Measurements from ENCODE around the gene CDSN. TPM values are rescaled to one million over a fixed set of nuclear protein-coding genes. Genes with fewer than 3 reads are reported as not detected.

Gene CDSN
- total RNA-seq, 1 donor from 2014 or later, result not detected

- TF ChIP-seq CTCF (conservative IDR thresholded peaks at IDR 0.05), result peak; percentile 84
- Mint-ChIP-seq H3K27ac (ENCODE audit: unreplicated experiment) (no peak overlapping the region), H3K27me3 (ENCODE audit: low read depth) (no peaks in the 10 kb centered on the region), H3K4me3 (no peak overlapping the region), H3K9me3 (no peaks in the 10 kb centered on the region), H3K36me3 (ENCODE audit: low read depth) (no peaks in the 10 kb centered on the region), H3K4me1 (peaks cover 10% of the 10 kb centered on the region)
- peak; percentile 90 for DNase-seq (ENCODE audit: low read depth, low spot score)
Observed at GRCh38 chr6:31087494-31088089, 32.7 kb downstream of the CDSN start.

GRCh38 chr6:31086788-31087440 is 33.3 kb downstream of the CDSN start:
- peaks cover 10% of the 10 kb centered on the region for H3K4me1 Mint-ChIP-seq
- H3K27me3 Mint-ChIP-seq (ENCODE audit: low read depth), result no peaks in the 10 kb centered on the region
- H3K4me3 Mint-ChIP-seq, result no peak overlapping the region
- TF ChIP-seq CTCF (conservative IDR thresholded peaks at IDR 0.05), result no peak
- no peaks in the 10 kb centered on the region for H3K36me3 Mint-ChIP-seq (ENCODE audit: low read depth)
- H3K27ac Mint-ChIP-seq (ENCODE audit: unreplicated experiment), result no peak overlapping the region
- H3K9me3 Mint-ChIP-seq, result no peaks in the 10 kb centered on the region
- no peak for DNase-seq (ENCODE audit: low read depth, low spot score)

DNA sequence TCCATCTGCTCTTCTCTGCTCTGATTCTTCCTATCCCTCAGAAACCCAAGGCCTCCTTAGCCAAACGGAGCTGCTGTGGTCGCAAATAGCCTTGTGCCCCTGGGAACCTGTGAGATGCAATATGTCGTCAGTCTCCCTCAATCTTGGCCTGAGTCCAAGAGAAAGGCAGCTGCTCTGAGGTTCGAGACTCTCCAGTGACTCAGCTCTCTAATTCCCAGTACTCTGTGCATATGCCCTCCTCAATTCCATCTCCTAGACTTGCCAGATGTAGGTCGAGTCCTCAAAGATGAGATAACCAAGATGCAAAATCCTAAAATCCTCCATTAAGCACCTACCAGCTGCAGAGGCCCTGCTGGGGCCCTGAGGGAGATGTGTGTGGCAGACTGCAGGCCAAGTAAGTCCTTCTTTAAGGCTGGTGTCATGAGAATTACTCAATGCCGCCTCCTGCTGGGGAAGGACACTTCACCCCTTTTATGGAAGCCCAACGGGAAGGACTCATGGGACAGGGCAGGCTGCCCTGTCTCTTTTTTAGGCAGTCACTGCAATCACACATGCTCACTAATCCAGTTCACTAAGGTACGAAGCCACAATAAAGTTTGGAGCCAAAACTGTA is 36.4 kb downstream of the CDSN start:
- Mint-ChIP-seq H3K27me3 (ENCODE audit: low read depth) (peaks cover 4% of the 10 kb centered on the region), H3K4me3 (no peak overlapping the region), H3K36me3 (ENCODE audit: low read depth) (no peaks in the 10 kb centered on the region), H3K4me1 (peaks cover 10% of the 10 kb centered on the region), H3K9me3 (no peaks in the 10 kb centered on the region), H3K27ac (ENCODE audit: unreplicated experiment) (no peak overlapping the region)
- peak; percentile 54 for TF ChIP-seq CTCF (conservative IDR thresholded peaks at IDR 0.05)
- peak; percentile 53 for DNase-seq (ENCODE audit: low read depth, low spot score)

- H3K27me3 Mint-ChIP-seq (ENCODE audit: low read depth), result peaks cover 4% of the 10 kb centered on the region
- H3K4me1 Mint-ChIP-seq, result peaks cover 2% of the 10 kb centered on the region
- H3K36me3 Mint-ChIP-seq (ENCODE audit: low read depth), result no peaks in the 10 kb centered on the region
- H3K27ac Mint-ChIP-seq (ENCODE audit: unreplicated experiment), result no peak overlapping the region
- no peak for DNase-seq (ENCODE audit: low read depth, low spot score)
- no peak overlapping the region for H3K4me3 Mint-ChIP-seq
- no peaks in the 10 kb centered on the region for H3K9me3 Mint-ChIP-seq
- no peak for TF ChIP-seq CTCF (conservative IDR thresholded peaks at IDR 0.05)
Observed at GRCh38 chr6:31081872-31082271, 38.4 kb downstream of the CDSN start.

DNA sequence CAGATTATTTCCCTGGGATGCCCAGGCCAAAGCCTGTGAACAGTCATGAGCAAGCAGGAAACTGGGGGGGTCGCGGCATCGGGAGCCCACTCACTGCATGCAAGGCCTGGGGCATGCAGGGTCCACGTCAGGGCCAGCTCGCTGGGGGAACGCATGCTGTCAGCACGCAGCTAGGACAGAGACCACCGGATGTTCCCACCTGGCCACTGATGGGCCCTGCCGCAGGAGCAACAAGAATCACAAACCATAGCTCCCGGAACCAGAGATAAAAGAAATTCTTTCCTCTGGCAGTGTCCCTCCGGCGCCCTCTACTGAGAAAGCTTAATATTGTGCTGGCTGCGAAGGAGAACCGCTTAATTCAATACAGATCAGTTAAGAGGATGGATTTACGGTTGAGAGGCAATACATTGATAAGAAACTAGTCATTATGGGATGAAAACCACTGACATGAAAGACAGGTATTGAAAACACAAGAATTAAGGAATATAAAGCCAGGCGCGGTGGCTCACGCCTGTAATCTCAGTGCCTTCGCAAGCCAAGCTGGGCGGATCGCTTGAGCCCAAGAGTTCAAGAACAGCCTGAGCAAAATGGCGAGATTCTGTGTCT is 40.5 kb downstream of the CDSN start:
- Mint-ChIP-seq H3K27ac (ENCODE audit: unreplicated experiment) (no peak overlapping the region), H3K36me3 (ENCODE audit: low read depth) (no peaks in the 10 kb centered on the region), H3K9me3 (no peaks in the 10 kb centered on the region), H3K4me3 (no peak overlapping the region), H3K27me3 (ENCODE audit: low read depth) (peaks cover 4% of the 10 kb centered on the region), H3K4me1 (no peaks in the 10 kb centered on the region)
- TF ChIP-seq CTCF (conservative IDR thresholded peaks at IDR 0.05), result peak; percentile 83
- DNase-seq (ENCODE audit: low read depth, low spot score), result peak; percentile 69
